HEK293T (cell line): Measurements from ENCODE around the gene SNTG2.

Experiments
- CTCF ChIA-PET: fragments of 350-600 bp; formaldehyde crosslinking; extraction: SDS; loops from one replicate; lab custom pipeline; 2021; ENCODE audit warnings: antibody characterized with exemption, inconsistent platforms; lab: Yijun Ruan, JAX
- POLR2A ChIA-PET: fragments of 350-600 bp; formaldehyde crosslinking; extraction: SDS; loops from one replicate; lab custom pipeline; 2020; ENCODE audit warnings: antibody characterized with exemption, inconsistent platforms; lab: Yijun Ruan, JAX
- DNase-seq: peaks from one replicate; pipeline ENCODE4 v3.0.0; 2012; ENCODE audit warnings: mixed read lengths; ENCODE audit errors: extremely low spot score
- ARNT ChIP-seq: fragments of 450-650 bp; IDR thresholded peaks from 2 replicates; pipeline ENCODE4 v1.6.1; 2017; ENCODE audit warnings: mild to moderate bottlenecking
- BHLHE40 ChIP-seq: fragments of 450-650 bp; IDR thresholded peaks from 2 replicates; pipeline ENCODE4 v1.6.1; 2016; ENCODE audit warnings: mild to moderate bottlenecking, moderate library complexity, borderline replicate concordance
- CTBP1 ChIP-seq: fragments of 450-650 bp; IDR thresholded peaks from 2 replicates; pipeline ENCODE4 v1.6.1; 2016; ENCODE audit warnings: borderline replicate concordance
- ELF4 ChIP-seq: fragments of 450-650 bp; IDR thresholded peaks from 2 replicates; pipeline ENCODE4 v1.6.1; 2017; ENCODE audit warnings: antibody characterized with exemption
- FOXA1 ChIP-seq: fragments of 450-650 bp; IDR thresholded peaks from 2 replicates; pipeline ENCODE4 v1.6.1; 2016; ENCODE audit warnings: mild to moderate bottlenecking
- FOXK2 ChIP-seq: fragments of 450-650 bp; IDR thresholded peaks from 2 replicates; pipeline ENCODE4 v1.6.1; 2016; ENCODE audit warnings: mild to moderate bottlenecking
- FOXM1 ChIP-seq: fragments of 450-650 bp; IDR thresholded peaks from 2 replicates; pipeline ENCODE4 v1.6.1; 2017; ENCODE audit warnings: mild to moderate bottlenecking, borderline replicate concordance
- HDGF ChIP-seq: fragments of 450-650 bp; IDR thresholded peaks from 2 replicates; pipeline ENCODE4 v1.6.1; 2017; ENCODE audit warnings: antibody characterized with exemption, borderline replicate concordance
- L3MBTL2 ChIP-seq: fragments of 450-650 bp; conservative IDR thresholded peaks from 2 replicates; pipeline ENCODE4 v1.6.1; 2016; ENCODE audit warnings: mild to moderate bottlenecking
- LEF1 ChIP-seq: fragments of 450-650 bp; IDR thresholded peaks from 2 replicates; pipeline ENCODE4 v1.6.1; 2017; ENCODE audit warnings: mild to moderate bottlenecking, borderline replicate concordance
- NFRKB ChIP-seq: fragments of 450-650 bp; IDR thresholded peaks from 2 replicates; pipeline ENCODE4 v1.6.1; 2016; ENCODE audit warnings: mild to moderate bottlenecking, moderate library complexity
- SP1 ChIP-seq: fragments of 450-650 bp; IDR thresholded peaks from 2 replicates; pipeline ENCODE4 v1.6.1; 2017
- SUZ12 ChIP-seq: fragments of 450-650 bp; IDR thresholded peaks from 2 replicates; pipeline ENCODE4 v1.6.1; 2016; ENCODE audit warnings: mild to moderate bottlenecking
- TARDBP ChIP-seq: fragments of 450-650 bp; IDR thresholded peaks from 2 replicates; pipeline ENCODE4 v1.6.1; 2016
- ZNF384 ChIP-seq: fragments of 450-650 bp; IDR thresholded peaks from 2 replicates; pipeline ENCODE4 v1.6.1; 2016
- TF ChIP-seq, protein P1 (sequence below): fragments of 450-650 bp; IDR thresholded peaks from 2 replicates; pipeline ENCODE4 v1.6.1; 2016

SNTG2 gene

GRCh38 chr2:1318366-1319009 is 367.8 kb downstream of the SNTG2 start:
- POLR2A ChIA-PET = no interaction called here
- DNase-seq = no peak
- CTCF ChIA-PET = no interaction called here
- TF ChIP-seq FOXA1 (no peak), L3MBTL2 (no peak), NFRKB (no peak), TARDBP (no peak), CTBP1 (no peak), SUZ12 (no peak), BHLHE40 (no peak), ZNF384 (no peak), FOXM1 (no peak), LEF1 (no peak), HDGF (no peak), FOXK2 (no peak), ARNT (no peak), SP1 (no peak)
- TF ChIP-seq, protein P1, sequence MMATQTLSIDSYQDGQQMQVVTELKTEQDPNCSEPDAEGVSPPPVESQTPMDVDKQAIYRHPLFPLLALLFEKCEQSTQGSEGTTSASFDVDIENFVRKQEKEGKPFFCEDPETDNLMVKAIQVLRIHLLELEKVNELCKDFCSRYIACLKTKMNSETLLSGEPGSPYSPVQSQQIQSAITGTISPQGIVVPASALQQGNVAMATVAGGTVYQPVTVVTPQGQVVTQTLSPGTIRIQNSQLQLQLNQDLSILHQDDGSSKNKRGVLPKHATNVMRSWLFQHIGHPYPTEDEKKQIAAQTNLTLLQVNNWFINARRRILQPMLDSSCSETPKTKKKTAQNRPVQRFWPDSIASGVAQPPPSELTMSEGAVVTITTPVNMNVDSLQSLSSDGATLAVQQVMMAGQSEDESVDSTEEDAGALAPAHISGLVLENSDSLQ = no peak

- POLR2A ChIA-PET = no interaction called here
- TF ChIP-seq ARNT = no peak
- no peak for TF ChIP-seq FOXA1
- no peak for TF ChIP-seq ZNF384
- TF ChIP-seq FOXK2 = no peak
- TF ChIP-seq HDGF = no peak
- no peak for TF ChIP-seq ELF4
- DNase-seq = no peak
- CTCF ChIA-PET = no interaction called here
These were observed 368.7 kb downstream of the SNTG2 start for GRCh38 chr2:1319393-1319792.

DNA sequence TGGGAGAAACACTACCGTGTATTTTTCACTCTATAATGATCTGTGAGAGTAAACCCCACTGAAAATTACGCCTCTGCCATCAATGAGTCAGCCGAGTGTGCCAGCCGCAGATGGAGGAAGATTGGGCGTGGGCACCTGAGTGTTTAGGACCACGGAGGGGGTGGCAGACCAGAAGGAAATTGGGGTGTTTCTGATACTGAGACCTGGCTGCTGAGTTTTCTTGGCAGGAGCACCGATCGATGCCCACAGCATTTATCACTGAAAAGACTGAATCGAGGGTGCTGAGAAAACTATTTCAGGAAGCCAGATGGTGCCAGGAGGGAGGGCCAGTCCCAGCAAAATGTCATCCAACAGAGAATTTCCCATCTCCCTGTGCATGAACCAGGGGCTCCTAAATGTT is 370.7 kb downstream of the SNTG2 start:
- TF ChIP-seq FOXK2 (no peak), ELF4 (no peak)
- TF ChIP-seq, protein P1 = no peak
- DNase-seq = no peak
- POLR2A ChIA-PET = no interaction called here
- CTCF ChIA-PET = no interaction called here

DNA sequence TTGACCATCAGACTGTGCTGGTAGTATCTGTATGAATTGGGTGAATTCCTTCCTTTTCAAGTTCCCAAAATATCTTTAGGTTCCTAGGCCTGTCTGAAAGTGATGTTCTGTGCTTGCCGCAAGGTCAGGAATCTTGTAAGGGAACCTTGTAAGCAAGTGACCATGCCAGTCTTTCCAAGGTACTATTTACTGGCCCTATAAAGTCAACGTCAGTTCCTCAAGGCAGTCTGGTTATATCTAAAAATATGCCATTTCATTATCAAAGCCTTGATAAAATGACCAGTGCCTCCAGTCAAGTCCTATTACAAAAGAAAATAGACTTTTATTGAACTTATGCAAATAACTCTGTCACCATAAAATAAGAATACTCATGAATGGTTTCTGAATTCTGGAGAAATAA is 374.2 kb downstream of the SNTG2 start:
- CTCF ChIA-PET = no interaction called here
- no peak for TF ChIP-seq SUZ12
- DNase-seq = no peak
- POLR2A ChIA-PET = no interaction called here

DNA sequence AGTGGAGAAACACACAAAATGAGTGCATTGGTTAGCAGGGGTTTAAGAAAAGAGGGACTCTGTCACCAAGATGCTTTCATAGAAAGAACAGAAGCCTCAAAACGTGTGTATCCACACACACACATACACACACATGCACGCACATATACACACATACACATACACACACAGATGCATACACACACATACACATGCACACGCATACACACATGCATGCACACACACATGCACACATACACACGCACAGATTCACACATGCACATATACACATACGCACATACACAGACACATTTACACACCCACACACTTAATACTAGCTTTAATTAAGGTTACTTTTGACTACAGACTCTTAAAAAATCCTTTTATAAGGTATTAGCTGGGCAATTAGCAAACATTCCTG is 378.0 kb downstream of the SNTG2 start:
- TF ChIP-seq ELF4 (no peak), FOXA1 (no peak), TARDBP (no peak), SUZ12 (no peak), SP1 (no peak), FOXK2 (no peak), FOXM1 (no peak), LEF1 (no peak), HDGF (no peak)
- POLR2A ChIA-PET = no interaction called here
- CTCF ChIA-PET = interaction anchor here (0.7 kb wide), 1 partner anchor 608 kb away, joined by 3 read pairs; no protein-coding TSS in a partner anchor
- no peak for DNase-seq

DNA sequence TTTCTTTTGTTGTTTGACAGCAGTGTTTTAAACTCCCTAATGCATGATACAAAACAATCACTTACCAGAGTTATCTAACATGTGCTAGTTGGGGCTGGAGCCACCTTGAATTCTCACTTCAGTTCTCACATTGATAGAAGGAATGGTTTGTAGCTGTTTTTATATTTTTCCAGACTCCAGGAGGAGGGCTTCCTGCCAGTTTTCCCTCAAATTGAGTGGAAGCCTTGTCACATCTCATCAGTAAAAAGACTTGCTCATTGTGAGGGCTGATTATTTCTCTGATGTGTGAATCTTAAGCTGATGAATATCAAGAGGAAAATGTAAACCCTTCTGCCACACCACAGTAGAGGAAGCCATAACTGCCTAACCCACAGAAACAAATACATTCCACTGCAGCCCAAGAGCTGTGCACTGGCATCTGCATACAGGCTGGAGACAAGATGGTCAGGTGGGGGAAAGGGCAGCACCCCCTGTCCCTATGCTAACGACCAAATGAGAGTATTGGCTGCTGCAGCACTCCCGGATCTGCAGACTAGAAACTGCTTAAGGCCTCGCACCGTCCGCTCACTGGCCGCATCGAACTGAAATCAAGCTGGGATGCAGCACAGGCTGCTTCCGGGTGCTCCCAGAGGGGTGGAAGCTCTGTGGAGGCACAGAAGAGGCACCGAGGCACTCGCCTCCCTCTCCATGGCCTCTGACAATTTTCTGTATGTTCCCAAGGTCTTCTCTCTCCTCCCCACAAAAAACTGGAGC is 388.9 kb downstream of the SNTG2 start:
- CTCF ChIA-PET = no interaction called here
- DNase-seq = no peak
- POLR2A ChIA-PET = no interaction called here
- TF ChIP-seq SUZ12 (no peak), SP1 (no peak), CTBP1 (no peak), LEF1 (no peak), ZNF384 (no peak), NFRKB (no peak), L3MBTL2 (no peak)
- TF ChIP-seq, protein P1 = no peak

DNA sequence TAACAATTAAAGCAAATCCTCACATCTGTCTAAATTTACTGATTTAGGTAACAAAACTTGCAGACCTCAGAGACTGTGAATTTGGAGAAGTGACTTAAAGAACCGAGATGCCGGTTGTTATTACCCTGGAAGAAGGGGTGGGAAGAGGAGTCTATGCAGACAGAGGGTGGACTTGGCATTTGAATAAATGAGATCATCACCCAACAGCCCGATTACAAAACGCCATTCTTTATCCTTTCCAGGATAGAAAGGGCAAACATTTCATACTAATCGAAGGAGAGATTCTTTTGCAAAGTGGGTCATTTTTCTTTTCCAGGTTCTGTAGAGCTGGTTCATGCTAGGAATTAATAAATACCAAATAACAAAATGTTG is 389.5 kb downstream of the SNTG2 start:
- POLR2A ChIA-PET = no interaction called here
- TF ChIP-seq ZNF384 (no peak), BHLHE40 (no peak), SUZ12 (no peak), SP1 (no peak), FOXK2 (no peak), FOXM1 (no peak), ARNT (no peak), L3MBTL2 (no peak), ELF4 (no peak), FOXA1 (no peak), CTBP1 (no peak), TARDBP (no peak), NFRKB (no peak), LEF1 (no peak), HDGF (no peak)
- TF ChIP-seq, protein P1 = no peak
- CTCF ChIA-PET = no interaction called here
- DNase-seq = no peak
